Measurements from ENCODE around the gene FUT8.

- no peak for TF ChIP-seq POLR2A (IDR thresholded peaks at IDR 0.05)
- TF ChIP-seq CTCF (IDR thresholded peaks at IDR 0.05) = no peak
These were observed 376.3 kb downstream of the FUT8 start for GRCh38 chr14:65788876-65789275.
